ENCODE data around the gene RTP1.

- TF ChIP-seq ZNF134 (CRISPR knock-in tag; conservative IDR thresholded peaks at IDR 0.05) (no peak), MCM7 (IDR thresholded peaks at IDR 0.05) (no peak), POLR2A (conservative IDR thresholded peaks at IDR 0.05) (no peak), ZNF124 (CRISPR knock-in tag; IDR thresholded peaks at IDR 0.05) (no peak), JUN (IDR thresholded peaks at IDR 0.05; ENCODE audit: borderline replicate concordance, low read depth, low read length) (no peak), JUN (CRISPR knock-in tag; IDR thresholded peaks at IDR 0.05; ENCODE audit: borderline replicate concordance) (no peak), SIRT6 (IDR thresholded peaks at IDR 0.05; ENCODE audit: low read depth, low read length) (no peak)
- TF ChIP-seq, protein P1, sequence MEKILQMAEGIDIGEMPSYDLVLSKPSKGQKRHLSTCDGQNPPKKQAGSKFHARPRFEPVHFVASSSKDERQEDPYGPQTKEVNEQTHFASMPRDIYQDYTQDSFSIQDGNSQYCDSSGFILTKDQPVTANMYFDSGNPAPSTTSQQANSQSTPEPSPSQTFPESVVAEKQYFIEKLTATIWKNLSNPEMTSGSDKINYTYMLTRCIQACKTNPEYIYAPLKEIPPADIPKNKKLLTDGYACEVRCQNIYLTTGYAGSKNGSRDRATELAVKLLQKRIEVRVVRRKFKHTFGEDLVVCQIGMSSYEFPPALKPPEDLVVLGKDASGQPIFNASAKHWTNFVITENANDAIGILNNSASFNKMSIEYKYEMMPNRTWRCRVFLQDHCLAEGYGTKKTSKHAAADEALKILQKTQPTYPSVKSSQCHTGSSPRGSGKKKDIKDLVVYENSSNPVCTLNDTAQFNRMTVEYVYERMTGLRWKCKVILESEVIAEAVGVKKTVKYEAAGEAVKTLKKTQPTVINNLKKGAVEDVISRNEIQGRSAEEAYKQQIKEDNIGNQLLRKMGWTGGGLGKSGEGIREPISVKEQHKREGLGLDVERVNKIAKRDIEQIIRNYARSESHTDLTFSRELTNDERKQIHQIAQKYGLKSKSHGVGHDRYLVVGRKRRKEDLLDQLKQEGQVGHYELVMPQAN (IDR thresholded peaks at IDR 0.05; ENCODE audit: borderline replicate concordance): no peak
- TF ChIP-seq, protein P2, sequence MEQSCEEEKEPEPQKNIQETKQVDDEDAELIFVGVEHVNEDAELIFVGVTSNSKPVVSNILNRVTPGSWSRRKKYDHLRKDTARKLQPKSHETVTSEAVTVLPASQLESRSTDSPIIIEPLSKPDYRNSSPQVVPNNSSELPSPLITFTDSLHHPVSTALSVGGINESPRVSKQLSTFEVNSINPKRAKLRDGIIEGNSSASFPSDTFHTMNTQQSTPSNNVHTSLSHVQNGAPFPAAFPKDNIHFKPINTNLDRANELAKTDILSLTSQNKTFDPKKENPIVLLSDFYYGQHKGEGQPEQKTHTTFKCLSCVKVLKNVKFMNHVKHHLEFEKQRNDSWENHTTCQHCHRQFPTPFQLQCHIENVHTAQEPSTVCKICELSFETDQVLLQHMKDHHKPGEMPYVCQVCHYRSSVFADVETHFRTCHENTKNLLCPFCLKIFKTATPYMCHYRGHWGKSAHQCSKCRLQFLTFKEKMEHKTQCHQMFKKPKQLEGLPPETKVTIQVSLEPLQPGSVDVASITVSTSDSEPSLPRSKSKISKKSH (CRISPR knock-in tag; IDR thresholded peaks at IDR 0.05): no peak
Observed at GRCh38 chr3:187210091-187210490, 12.8 kb downstream of the RTP1 start.
